Activated CD4-positive, alpha-beta T cell treated with anti-CD3 and anti-CD28 coated beads, Interleukin-2, amount 50 U/mL, for 1 hour (primary cell): ENCODE data around the gene NAALADL1.
"Not testable (repeated sequence)": the region's sequence is repeated elsewhere in the genome, so short reads cannot be mapped to it uniquely, and the experiment has no call there.

ENCODE experiments used
- DNase-seq: peaks from one replicate; pipeline ENCODE4 v3.0.0-alpha.2; 2020

The NAALADL1 gene

DNA sequence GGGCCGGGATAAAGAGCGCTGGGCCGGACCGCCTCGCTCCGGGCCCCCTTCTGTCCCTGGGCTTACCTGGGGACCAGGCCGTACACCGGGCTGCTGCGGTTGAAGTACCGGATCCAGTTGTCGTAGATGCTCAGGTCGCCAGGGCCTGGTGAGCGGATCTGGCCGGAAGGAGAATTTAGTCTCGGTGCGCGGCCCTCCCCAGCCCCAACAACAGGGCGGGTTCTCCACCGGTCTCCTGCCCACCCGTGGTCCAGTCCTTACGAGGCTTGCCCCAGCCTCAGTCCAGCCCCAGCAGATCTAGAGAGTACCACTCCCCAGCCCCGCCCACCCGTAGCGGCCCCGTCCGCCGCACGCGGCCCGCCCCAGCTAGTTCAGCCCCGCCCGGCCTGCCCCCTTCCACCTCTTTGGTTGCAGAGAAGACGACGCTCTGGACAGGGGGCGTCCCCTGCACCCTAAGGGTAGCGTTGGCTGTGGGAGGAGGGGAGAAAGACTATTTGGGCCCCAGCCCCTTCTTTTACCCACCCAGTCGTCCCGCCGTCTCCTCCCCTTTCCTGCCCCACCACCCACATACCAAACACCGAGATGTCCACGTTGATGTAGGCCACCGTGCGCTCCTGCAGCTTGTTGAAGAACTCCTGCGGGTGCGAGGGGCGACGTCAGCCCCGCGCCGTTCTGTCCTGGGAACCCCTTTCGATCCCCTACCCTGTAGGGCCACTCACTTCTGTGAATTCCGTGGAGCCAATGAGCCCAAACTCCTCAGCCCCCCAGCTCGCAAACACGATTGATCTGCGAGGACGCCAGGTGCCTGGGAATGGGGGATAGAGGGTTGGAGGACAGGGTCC is 10.6 kb downstream of the NAALADL1 start:
- peak; percentile 9 for DNase-seq

DNA sequence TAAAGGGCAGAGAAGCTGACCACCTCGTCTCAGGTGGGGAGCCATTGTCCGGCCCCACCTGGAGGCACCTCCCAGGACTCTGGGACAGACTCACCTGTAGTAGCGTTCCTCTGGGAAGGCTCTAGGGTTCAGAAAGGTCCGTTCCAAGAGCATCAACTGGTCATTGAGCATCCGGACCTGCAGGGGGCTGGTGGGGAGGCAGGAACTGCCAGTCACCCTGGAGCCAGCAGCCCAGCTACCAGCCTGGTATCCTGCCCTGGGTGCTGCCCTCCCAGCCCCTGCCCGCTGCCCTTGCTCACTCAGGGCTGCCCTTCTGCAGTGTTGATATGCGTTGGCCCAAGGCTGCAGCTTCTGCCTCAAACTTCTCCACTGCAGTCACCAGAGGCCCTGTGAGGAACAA is 12.6 kb downstream of the NAALADL1 start:
- DNase-seq, result no peak

GRCh38 chr11:65045061-65045460 is 13.3 kb downstream of the NAALADL1 start:
- DNase-seq, result no peak

- DNase-seq, result no peak
Observed at GRCh38 chr11:65043881-65044501, 14.4 kb downstream of the NAALADL1 start.

GRCh38 chr11:65042891-65043290 is 15.5 kb downstream of the NAALADL1 start:
- DNase-seq, result no peak

DNA sequence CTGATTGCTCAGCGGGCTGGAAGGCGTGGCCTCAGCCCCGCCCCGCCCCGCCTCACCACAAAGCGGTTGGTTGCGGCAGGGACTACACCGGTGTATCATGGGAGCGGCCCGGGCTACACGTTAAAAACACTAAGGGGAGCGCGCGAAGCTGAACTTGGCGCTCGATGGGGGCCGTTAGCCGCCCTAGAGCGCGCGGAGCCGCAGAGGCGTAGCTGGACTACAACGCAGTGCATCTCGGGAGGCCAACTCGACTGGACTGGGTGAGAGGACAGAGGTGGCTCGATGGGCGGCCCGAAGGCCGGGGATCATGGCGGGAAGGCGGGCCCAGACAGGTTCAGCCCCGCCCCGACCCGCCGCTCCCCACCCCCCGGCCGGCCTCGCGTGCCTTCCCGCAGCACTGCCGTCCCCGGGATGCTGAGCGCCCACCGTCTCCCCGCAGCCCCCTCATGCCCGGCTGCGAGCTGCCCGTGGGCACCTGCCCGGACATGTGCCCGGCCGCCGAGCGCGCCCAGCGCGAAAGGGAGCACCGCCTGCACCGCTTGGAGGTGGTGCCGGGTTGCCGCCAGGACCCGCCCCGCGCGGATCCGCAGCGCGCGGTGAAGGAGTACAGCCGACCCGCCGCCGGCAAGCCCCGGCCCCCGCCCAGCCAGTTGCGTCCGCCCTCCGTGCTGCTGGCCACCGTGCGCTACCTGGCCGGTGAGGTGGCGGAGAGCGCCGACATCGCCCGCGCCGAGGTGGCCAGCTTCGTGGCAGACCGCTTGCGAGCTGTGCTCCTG is 17.3 kb downstream of the NAALADL1 start, which contains the start of gene SAC3D1:
SAC3D1 (plus strand) TSS at position 364 of the 776 bp plus-strand sequence; CDS start at position 447, 83 bp downstream.
- peak; percentile 79 for DNase-seq

DNA sequence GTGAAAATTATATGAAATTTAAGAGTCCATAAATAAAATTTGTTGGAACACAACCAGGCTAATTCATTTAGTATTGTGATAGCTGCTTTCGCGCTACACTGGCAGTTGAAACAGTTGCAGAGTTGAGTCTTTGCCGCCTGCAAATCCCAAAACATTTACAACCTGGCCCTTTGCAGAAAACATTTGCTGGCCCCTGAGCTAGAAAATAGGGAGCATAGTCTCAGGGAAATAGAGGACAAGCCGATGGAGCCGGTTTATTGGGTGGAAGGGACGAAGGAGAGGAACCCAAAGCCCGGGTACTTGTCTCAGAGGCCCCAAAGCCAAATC is 17.9 kb downstream of the NAALADL1 start:
- DNase-seq, result no peak

GRCh38 chr11:65036931-65037330 is 21.4 kb downstream of the NAALADL1 start:
- DNase-seq, result no peak

DNA sequence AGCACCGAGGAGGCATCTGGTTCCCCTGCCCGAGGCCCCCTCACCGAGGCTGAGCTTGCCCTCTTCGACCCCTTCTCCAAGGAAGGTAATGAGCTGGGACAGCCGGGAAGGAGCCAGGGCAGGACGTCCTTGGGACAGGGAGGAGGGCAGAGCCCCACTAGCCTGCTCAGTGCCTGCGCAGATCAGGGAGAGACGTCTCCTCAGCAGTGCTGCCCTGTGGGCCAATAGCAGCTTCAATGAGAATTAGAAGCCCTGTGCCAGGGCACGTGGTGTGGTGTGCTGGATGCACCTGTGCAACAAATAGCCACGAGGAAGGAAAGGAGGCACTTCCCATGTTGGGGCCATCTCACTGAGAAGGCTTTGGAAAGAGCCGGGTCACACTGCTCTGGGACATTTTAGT is 22.8 kb downstream of the NAALADL1 start:
- DNase-seq, result no peak

- DNase-seq, result no peak
Observed at GRCh38 chr11:65034423-65034822, 23.9 kb downstream of the NAALADL1 start.

GRCh38 chr11:65032216-65032615 is 26.1 kb downstream of the NAALADL1 start:
- no peak for DNase-seq

DNA sequence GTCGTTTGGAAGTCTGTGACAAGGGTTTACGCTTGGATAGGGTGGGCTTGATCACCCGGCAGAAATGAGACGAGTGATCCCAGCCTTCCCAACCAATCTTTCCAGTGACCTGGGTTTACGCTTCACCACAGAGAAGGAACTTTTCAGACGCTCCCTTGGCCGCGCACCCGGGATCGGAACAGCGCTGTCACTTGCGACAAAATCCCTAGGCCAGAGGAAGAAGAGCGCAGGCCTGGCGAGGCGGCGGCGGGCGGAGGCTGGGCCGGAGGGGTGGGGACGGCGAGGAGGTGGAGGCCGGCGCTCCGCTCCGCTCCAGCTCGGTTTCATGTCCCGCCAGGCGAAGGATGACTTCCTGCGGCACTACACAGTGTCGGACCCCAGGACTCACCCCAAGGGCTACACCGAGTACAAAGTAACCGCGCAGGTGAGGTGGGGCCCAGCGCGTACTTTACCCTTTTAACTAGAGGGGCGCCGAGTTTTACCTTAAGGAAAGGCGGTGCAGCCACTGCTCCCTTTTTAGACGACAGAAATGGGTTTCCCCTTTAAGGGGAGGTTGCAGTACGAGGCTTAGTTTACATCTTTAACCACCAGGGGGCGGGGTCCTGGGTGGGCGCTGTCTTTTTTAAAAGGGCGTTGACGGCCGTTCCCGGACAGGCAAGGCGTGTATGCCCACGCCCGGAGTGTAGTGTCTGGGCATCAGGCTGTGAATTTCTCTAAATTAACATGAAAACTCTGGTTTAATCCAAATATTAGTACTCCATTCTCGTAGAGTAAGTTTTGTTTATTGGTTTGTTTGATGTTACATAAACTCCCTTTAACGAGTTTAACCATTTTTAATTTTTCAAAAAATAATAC is 30.9 kb downstream of the NAALADL1 start, which contains the start of gene SNX15:
SNX15 (plus strand) TSS at position 227 of the 855 bp plus-strand sequence; CDS start at position 326, 99 bp downstream.
- DNase-seq, result peak; percentile 83

DNA sequence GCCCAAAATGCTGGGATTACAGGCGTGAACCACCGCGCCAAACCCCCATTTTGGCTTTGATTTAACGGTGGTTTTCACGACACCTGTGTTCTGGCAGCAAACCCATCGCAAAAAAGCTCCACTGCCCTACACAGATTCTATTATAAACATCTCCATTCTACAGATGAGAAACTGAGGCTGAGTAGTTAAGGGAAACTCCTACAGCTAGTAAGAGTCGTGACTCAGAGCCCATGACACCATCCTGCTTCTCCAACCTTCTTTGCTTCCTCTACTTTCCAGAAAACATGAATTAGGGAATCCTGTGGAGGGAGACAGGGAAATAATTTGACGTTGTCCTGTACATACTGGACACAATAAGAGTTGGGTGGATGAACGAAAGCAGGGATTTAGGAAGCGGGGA is 31.5 kb downstream of the NAALADL1 start:
- DNase-seq, result no peak

- not testable (repeated sequence) for DNase-seq
Observed at GRCh38 chr11:65023502-65023901, 34.9 kb downstream of the NAALADL1 start.

- DNase-seq, result no peak
Observed at GRCh38 chr11:65021509-65021908, 36.8 kb downstream of the NAALADL1 start.

- no peak for DNase-seq
Observed at GRCh38 chr11:65021003-65021402, 37.4 kb downstream of the NAALADL1 start.

- DNase-seq, result no peak
Observed at GRCh38 chr11:65019824-65020223, 38.5 kb downstream of the NAALADL1 start.

GRCh38 chr11:65017937-65018336 is 40.4 kb downstream of the NAALADL1 start:
- no peak for DNase-seq

DNA sequence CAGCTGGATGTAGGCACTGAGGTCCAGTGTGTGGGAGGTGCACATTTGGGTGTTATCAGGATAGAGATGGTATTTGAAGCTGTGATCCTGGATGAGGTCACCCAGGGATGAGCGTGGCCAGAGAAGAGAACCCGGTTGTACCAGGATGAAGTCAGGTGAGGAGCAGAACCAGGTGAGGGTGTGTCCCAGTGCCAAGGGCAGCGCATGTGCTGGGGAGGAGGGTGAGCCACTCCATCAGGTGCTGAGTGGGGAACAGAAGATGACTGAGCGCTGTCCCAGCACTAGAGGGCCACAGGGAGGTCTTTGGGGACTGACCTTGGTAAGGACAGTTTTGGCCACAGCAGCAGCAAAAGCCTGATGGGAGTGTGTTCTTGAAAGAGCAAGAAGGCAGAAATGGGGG is 41.6 kb downstream of the NAALADL1 start:
- DNase-seq, result no peak

DNA sequence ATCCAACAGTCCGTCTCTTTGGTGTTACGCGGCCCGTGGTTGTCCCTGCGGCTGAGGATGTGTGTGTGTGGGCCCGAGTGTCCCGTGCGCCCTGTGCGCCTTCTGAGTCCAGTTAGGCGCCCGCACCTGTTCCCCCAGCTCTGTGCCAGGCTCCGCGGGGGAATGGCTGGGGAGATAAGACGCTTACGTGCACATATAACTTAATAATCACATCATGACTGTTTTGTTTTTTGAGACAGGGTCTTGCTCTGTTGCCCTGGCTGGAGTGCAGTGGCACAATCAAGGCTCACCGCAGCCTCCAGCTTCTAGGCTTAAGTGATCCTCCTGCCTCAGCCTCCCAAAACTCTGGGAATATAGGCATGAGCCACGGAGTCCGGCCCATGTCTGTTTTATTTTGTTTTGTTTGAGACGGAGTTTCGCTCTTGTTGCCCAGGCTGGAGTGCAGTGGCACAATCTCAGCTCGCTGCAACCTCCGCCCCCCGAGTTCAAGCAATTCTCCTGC is 43.6 kb downstream of the NAALADL1 start:
- no peak for DNase-seq

DNA sequence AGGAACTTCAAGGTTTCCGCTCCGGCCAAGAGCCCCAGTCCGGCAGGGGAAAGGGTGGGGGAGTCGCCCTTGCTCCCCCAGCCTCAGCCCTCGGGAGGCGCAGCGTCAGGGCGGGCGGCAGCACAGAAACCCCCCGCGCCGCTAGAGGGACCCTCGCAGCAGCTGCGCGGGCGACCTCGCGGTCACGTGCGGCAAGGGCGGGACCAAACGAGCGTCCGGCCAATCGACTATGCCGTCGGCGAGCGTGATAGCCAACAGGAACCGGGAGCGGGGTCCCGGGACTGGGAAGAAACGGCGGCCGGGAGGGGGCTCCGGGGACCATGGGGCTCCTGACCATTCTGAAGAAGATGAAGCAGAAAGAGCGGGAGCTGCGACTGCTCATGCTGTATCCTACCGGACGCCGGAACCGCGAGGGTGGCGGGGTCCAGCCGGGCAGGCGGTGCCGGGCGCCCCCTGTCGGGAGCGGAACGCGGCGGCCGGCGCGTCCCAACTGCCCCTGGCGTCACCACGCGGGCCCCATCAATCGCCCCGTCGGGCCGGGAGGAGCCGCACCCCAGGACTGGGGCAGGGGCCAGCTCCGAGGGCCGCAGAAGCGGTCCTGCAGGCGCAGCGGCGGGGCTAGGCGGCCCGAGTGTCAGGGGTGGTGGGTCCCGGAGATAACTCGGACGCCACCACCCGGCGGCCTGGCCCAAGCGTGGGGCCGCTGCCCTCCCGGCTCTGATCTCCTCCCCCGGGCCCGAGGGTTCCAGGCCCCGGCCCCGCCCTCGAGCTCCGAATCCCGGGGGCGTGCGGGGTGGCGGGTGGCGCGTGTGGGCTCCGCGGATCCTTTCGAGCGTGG is 44.2 kb downstream of the NAALADL1 start, which contains the start of gene ARL2:
ARL2 (plus strand) TSS at position 273 of the 838 bp plus-strand sequence; CDS start at position 321, 48 bp downstream.
- DNase-seq, result peak; percentile 81
